CD4-positive, alpha-beta T cell treated with Interleukin-17A for 1 hour (primary cell): ENCODE results near the gene RASGRP2.

Experiments
- DNase-seq: peaks from one replicate; pipeline ENCODE4 v3.0.0-alpha.2; 2020

Gene RASGRP2

DNA sequence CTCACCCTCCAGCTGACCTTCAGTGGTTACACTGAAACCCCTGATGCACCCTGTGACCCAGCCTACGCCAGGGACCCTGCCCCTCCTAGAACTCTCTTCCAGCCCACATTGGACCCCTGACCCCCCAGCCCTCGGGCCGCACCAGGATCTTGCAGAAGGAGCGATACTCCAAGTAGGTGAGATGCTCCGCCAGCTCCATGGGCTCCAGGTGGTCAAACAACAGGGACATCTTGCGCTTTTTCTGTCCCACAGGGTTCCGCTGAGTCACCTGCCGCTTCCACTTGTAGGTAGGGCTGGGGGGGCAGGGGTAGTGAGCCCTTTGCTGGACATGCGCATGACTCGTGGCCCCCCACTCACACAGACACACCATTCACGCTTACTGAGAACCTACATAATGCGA, 4.1 kb downstream of the RASGRP2 start:
- no peak for DNase-seq

DNA sequence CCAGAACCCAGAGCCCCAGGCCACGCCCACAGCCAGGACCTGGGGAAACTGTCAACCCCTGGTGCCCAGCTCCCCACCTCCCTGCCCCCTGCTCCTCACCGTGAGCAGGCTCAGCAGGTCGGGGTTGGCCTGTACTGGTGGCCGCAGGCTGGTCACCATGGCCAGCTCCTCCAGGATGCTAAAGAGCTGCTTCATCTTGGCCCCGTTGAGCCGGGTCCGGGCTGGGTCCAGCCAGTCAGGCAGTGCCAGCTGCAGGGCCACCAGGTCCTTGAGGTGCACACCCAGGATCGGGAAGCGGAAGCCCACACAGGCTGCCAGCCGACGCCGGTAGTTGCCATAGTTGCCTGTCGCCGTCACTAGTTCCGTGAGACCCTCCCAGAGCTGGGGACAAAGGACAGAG, 7.3 kb downstream of the RASGRP2 start:
- DNase-seq = no peak

DNA sequence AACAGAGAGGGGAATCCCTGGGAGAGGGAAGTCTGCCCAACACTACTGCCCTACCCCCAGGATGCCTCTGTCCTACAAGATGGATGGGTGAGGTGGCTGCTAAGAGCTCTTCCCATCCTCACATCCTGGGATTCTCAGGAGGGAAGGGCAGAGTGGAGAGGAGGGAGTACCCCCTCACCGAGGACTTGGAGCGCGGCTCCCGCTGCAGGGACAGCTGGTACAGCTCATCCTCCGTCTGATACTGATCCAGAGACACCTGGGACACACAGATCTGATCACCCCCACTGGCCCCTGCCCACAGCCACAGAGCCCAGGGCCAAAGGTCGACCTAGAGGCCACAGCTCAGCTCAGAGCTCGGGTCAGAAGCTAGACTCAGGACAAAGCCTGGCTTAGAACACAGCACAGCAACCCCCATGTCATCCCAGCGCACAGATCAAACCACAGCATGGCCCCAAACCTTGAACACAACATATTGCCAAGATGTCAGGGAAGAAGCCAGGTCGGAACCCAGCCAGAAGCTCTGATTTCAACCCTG, 8.2 kb downstream of the RASGRP2 start:
- no peak for DNase-seq

DNA sequence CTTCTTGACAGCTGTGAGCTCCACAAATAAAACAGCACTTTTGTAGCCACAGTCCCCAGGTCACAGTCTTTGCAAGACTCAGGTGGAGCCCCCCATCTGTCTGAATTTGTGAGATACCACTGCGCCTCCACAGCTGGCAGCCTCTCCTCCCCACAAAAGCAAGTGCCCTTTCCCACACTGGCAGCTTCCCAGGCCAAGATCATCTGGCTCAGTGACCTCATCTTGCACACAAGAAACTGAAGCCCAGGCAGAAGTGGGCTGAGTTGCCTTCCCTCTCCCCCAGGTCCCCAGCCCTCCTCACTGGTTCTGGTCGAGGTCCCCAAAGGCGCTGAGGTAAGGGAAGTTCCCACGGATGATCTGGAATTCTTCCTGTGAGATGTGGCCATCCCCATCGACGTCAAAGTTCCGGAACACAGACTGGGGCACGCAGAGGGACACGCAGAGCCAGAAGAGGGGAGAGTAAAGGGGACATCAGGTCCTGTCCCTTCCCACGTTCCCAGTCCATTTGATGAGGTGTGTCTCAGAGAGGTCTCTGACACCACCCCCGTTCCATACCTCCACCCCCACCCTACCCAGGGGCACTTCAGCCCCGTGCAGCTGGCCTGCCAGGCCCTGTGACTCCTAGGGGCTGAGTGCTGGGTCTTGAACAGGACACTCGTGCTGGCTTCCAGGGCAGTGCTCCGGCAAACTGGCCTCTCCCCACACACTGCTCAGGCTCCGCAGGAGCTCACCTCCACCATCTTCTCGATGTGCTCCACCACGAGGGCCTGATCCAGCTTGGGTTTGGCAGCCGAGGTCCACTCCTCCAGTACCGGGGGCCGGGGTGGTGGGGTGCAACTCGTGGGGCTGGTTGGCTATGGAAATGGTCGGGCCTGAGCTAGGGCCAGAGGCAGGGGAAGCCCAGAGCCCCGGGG, 8.9 kb downstream of the RASGRP2 start:
- no peak for DNase-seq

- no peak for DNase-seq
Measured at GRCh38 chr11:64731601-64732000, 12.3 kb downstream of the RASGRP2 start.

- no peak for DNase-seq
Measured at GRCh38 chr11:64729851-64730382, 14.0 kb downstream of the RASGRP2 start.

DNA sequence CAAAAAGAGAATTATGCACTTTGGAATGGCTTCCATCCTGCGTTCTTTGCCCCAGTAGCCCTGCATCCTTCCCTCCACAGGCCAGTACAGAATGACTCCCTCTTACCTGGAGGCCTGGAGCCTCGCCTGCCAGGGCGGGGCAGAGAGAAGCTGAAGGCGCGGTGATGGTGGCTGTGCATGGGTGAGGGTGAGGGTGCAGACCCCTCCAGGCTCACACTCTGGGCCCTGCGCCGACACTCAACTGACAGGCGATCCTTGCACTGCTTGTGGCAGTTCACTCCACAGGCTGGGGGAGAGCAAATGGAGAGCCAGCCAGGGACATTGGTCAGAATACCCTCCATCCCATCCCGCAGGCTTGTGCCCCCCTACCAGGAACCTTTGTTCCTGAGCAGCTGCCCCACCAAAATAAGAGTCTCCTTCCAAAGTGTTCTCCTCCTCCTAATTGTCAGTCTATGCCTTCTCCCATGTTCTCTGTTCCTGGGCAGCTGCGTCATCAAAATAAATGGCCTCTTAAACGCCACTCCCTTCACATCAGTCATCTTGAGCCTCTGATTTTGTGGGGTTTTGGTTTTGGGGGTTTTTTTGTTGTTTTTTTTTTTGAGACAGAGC, 15.1 kb downstream of the RASGRP2 start:
- DNase-seq = no peak

DNA sequence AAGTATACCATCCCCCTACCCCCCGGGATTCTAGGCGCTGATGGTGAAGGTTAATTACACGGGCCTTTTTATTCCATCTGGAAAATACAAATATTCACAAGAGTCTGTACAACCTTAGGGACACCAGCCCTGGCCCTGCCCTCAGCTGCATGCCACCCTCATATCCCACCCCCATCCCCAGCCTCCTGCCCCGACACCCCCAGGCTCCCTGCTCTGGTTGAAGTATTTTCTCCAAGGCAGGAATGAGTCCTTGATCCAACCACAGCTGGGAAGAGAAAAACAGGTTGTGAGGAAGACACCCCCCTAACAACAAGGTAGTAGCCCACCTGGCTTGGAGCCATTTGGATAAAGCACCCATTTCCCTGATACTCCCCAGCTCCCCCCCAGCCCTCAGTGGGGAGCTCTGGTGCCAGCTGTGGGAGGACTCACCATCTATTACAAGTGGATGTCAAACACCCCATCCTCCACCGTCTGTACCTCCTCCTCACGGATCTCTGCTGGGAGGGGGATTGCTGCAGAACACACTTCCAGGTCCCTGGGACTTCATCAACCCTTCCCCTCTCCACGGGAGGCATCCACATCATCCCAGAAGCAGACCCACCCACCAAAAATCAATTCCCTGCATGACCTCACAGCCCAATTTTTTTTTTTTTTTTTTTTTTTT, 16.9 kb downstream of the RASGRP2 start:
- no peak for DNase-seq

DNA sequence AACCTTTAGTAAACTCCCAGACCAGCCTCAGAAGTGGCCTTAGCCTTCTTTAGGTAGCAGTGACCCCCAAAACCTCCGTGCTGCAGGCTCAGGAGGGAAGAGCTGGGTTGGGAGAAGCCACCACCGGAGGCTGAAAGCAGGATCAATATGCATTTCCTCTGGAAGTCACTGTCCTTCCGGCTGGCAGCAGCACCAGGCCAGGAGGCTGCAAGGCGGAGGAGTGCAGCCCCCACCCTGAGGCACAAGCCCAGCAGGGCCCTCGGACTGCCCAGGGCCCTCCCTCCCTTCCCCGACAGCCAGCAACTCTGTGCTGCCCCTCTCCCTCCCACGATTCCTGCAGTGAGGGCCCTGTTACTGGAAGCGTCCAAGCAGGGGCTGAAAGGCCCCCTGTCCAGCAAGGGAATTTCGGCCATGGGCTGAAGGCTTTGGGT, 17.7 kb downstream of the RASGRP2 start:
- DNase-seq = no peak

DNA sequence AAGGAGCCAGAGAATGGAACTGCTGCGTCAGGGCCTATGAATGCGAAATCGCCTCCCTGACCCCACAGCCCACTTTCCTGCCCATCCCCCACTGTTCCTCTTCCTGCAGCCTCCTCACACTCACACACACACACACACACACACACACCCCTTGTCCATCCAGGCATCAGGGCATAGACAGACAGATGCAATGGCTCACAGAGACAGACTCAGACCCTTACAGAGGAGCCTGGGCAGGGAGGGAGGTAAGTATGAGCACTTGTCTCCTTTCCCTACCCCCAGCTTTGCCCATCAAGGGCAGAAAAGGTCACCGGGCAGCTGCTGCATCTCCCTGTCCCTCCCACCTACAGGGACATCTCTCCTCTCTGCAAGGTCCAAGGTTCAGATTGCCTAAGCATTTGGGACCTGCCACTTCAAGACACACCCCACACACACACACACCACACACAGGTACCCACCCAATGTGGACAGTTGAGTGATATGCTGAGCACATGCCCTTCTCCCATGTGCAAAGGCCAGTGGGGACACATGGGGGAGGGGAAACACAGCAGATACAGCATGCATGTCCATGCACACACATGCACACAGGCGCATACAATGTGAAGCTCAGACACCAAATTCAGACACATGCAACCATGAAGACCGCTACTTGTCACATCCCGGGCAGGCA, 18.9 kb downstream of the RASGRP2 start:
- no peak for DNase-seq

GRCh38 chr11:64723907-64724862, 19.8 kb downstream of the RASGRP2 start:
- DNase-seq = no peak

DNA sequence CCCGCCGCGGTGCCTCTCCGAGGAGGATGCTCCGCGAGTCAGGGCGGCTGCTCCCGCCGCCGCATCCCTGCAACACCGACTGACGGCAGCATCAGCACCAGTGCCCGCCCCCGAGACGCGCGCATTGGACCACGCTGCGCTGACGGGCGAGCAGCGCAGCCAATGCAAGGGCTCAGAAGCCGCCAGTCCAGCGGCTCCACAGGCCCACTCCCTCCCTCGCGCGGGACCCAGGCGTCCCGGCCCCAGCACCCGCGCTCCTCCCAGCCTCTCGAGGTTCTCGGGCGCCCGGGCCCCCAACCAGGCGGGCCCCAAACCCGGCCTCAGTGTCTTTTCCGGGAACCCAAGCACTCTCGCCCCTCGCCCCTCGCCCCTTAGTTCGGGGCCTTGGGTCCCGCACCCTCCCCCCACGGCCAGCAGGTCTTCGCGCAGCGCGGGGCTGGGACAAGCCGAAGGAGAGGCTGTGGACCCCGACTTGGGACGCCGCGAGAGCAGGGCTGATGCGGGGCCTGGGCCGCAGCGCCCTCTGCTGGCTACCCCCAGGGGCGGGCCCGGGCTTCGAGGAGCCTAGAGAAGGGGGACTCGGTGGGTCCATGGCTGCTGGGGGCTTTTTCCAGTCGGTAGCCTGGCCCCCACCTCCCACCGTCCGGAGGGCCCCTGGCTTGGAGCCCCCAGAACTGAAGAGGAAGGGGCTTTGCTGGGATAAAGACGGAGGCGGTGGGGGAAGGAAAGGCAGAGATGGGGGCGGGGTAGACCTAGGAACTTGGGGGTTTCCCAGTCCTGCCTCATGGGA, 20.6 kb downstream of the RASGRP2 start, which contains the start of gene NRXN2:
Gene NRXN2 (minus strand): TSS at position 81 of the 790 bp plus-strand sequence. CDS start 9,498 bp downstream, outside the sequence.
- peak; percentile 89 for DNase-seq

DNA sequence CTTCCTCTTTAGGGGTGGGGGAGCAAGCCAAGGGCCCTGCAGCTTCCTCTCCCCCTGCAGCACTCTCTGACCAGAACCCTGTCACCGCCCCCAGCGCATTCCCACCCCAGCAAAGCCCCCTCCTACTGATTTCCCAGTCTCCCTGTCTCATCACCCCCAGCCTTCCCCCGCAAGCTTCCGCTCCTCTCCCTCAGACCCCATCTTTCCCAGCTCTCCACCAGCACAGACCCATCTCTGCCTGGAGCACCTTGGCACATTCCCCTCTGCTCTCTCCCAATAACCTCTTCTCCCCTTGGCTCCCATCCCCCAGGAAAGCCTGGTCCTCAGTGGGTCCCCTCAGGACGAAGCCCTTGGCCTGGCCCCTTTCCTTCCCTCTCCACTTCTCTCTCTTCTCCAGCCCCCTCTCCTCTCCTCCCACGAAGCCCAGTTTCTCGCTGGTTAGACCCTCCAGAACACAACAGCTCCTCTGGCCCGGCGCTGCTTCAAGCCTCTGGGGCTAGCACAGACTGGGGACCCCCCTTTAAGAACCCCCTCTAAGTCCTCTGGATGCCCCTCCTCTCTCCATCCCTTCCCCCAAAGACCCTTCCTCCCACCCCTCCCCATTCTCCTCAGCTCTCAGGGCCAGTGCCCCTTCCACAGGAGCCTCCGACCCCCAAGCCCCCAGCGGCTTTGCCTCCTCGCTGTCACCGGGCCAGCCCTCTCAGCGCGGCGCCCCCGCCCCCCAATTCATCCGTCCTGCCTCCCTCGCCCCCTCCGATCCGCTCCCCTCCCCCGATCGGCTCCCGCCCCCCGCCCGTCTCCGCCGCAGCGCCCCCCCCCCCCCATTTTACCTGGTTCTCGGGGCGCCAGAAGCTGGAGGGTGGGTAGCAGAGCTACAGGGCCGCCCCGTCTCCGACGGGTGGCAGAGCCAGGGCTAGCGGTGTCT, 21.5 kb downstream of the RASGRP2 start:
- DNase-seq = no peak

- DNase-seq = no peak
Measured at GRCh38 chr11:64721359-64721699, 22.6 kb downstream of the RASGRP2 start.

DNA sequence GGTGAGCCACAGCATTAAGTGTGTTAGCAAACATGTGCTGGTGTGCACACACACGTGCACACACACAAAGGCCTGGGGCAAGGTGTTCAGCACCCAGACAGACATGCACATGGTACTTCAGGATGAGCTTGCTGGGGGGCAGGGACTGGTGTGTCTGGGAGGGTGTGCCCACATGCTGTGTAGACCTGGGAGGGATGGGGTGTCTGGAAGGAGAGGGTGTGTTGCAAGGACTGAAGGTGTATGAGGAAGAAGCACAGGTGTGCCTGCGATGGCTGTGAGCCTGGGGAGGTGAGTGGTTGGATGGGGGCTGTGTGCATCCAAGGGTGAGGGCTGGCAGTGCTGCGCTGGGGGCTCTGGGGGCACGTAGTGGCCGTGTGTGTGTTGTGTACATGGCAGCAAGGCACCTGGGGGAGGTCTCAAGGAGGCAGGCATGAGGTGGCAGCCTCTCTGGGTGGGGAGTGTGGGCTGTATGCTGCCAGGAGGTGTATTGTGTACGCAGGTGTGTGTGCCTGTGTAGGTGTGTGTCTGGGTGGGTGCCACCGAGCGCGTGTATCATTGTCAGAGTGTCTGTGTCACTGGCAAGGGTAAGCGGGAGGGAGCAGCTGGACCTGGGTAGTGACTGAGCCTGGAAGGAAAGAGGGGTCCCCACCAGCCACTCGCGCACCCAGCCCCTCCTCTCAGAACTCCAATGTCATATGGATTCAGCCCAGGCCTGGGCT, 23.1 kb downstream of the RASGRP2 start:
- DNase-seq = no peak

DNA sequence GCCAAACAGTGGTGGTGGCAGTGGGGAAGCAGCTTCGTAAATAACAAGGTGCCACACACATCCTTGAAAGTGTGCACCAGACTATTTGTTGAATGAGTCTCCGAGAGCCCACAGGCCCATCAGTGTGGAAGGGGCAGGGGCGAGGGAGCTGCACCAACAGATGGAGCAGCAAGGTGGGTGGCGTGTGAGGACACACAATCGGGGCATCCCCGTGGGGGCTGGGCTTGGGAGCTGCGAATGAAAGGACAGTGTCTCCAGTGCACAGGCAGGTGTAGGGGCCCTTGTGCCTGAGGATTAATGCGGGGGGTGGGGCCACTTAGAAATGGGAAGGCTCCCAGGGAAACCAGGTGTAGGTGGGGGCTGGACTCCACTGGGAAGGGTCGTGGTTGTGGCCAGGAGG, 23.8 kb downstream of the RASGRP2 start:
- DNase-seq = no peak

- no peak for DNase-seq
Measured at GRCh38 chr11:64719406-64719805, 24.5 kb downstream of the RASGRP2 start.

DNA sequence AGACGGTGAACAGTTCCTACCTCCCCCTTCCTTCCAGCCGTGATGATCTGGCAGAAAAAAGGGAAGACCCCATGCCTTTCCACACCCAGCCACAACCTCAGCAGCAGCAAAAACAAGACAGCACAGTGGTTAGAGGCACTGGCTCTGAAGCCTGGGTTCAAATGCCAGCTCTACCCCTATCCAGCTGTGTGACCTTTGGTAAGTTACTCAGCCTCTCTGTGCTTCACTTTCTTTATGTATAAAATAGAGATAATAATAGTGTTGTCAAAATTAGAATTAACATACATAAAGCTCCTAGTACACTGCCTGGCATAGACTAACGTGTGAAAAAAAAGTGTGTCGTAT, 25.2 kb downstream of the RASGRP2 start:
- no peak for DNase-seq
